ENCODE measurements around the gene IDH2.

IDH2 gene

DNA sequence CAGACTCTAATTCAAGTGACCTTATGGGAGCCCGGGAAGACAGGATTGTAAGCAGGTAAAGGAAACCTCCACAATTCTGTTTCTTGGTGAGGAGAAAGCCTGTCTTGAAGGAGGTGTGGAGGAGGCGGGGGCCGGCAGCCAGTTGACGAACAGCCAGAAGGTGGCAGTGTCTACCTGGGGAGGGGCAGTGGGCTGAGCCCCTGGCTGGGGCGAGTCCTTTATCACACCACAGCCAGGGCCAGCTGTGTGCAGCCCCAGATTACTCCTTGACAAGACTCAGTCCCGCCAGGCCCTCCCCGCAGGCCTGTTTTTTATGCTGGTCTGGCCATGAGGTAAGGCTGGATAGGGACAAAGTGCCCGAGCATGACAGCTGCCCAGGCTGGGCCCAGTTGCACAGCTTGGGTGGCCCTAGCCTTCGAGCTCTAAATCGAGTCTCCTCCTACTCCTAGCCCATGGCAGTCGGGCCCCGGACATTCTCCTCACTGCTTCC is 40.9 kb upstream of the IDH2 start (continued):
- TF ChIP-seq, protein P1, sequence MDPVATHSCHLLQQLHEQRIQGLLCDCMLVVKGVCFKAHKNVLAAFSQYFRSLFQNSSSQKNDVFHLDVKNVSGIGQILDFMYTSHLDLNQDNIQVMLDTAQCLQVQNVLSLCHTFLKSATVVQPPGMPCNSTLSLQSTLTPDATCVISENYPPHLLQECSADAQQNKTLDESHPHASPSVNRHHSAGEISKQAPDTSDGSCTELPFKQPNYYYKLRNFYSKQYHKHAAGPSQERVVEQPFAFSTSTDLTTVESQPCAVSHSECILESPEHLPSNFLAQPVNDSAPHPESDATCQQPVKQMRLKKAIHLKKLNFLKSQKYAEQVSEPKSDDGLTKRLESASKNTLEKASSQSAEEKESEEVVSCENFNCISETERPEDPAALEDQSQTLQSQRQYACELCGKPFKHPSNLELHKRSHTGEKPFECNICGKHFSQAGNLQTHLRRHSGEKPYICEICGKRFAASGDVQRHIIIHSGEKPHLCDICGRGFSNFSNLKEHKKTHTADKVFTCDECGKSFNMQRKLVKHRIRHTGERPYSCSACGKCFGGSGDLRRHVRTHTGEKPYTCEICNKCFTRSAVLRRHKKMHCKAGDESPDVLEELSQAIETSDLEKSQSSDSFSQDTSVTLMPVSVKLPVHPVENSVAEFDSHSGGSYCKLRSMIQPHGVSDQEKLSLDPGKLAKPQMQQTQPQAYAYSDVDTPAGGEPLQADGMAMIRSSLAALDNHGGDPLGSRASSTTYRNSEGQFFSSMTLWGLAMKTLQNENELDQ (tag by site-specific recombination; IDR thresholded peaks at IDR 0.05; ENCODE audit: low read depth), result no peak
- TF ChIP-seq ZNF341 (tag by site-specific recombination; IDR thresholded peaks at IDR 0.05; ENCODE audit: low read depth) (no peak; the same call in 1 of the 2 replicates), ZBTB20 (tag by site-specific recombination; IDR thresholded peaks at IDR 0.05) (peak; percentile 60), YY2 (tag by site-specific recombination; IDR thresholded peaks at IDR 0.05) (no peak), ZXDB (tag by site-specific recombination; IDR thresholded peaks at IDR 0.05) (peak; percentile 36; the same call in 1 of the 2 replicates), ZNF555 (tag by site-specific recombination; conservative IDR thresholded peaks at IDR 0.05) (no peak), ZNF175 (tag by site-specific recombination; IDR thresholded peaks at IDR 0.05) (no peak), ZNF324 (tag by site-specific recombination; IDR thresholded peaks at IDR 0.05) (no peak), ZEB2 (tag by site-specific recombination; IDR thresholded peaks at IDR 0.05) (no peak), ZNF394 (tag by site-specific recombination; IDR thresholded peaks at IDR 0.05; ENCODE audit: borderline replicate concordance) (no peak), ZNF335 (tag by site-specific recombination; conservative IDR thresholded peaks at IDR 0.05) (no peak; the same call in 1 of the 2 replicates), ZNF239 (tag by site-specific recombination; IDR thresholded peaks at IDR 0.05) (no peak), ZFP3 (tag by site-specific recombination; IDR thresholded peaks at IDR 0.05; ENCODE audit: low read depth) (no peak), SP7 (tag by site-specific recombination; IDR thresholded peaks at IDR 0.05) (peak; percentile 58), ZNF214 (tag by site-specific recombination; IDR thresholded peaks at IDR 0.05; ENCODE audit: borderline replicate concordance) (no peak), ZNF664 (tag by site-specific recombination; IDR thresholded peaks at IDR 0.05) (no peak), ZNF112 (tag by site-specific recombination; IDR thresholded peaks at IDR 0.05) (no peak), ZNF654 (tag by site-specific recombination; IDR thresholded peaks at IDR 0.05; ENCODE audit: low read depth) (peak; percentile 94), ZNF48 (tag by site-specific recombination; IDR thresholded peaks at IDR 0.05) (no peak), ZNF366 (tag by site-specific recombination; conservative IDR thresholded peaks at IDR 0.05) (peak; percentile 60), ZNF10 (tag by site-specific recombination; IDR thresholded peaks at IDR 0.05) (no peak), ZNF140 (tag by site-specific recombination; IDR thresholded peaks at IDR 0.05) (no peak), SETDB1 (IDR thresholded peaks at IDR 0.05; ENCODE audit: insufficient read length, low read length) (no peak), ZNF391 (tag by site-specific recombination; IDR thresholded peaks at IDR 0.05; ENCODE audit: borderline replicate concordance, low read depth) (no peak), GLI4 (tag by site-specific recombination; IDR thresholded peaks at IDR 0.05) (no peak)
- TF ChIP-seq, protein P2, sequence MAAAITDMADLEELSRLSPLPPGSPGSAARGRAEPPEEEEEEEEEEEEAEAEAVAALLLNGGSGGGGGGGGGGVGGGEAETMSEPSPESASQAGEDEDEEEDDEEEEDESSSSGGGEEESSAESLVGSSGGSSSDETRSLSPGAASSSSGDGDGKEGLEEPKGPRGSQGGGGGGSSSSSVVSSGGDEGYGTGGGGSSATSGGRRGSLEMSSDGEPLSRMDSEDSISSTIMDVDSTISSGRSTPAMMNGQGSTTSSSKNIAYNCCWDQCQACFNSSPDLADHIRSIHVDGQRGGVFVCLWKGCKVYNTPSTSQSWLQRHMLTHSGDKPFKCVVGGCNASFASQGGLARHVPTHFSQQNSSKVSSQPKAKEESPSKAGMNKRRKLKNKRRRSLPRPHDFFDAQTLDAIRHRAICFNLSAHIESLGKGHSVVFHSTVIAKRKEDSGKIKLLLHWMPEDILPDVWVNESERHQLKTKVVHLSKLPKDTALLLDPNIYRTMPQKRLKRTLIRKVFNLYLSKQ (tag by site-specific recombination; IDR thresholded peaks at IDR 0.05; ENCODE audit: borderline replicate concordance), result no peak
- TF ChIP-seq, protein P3, sequence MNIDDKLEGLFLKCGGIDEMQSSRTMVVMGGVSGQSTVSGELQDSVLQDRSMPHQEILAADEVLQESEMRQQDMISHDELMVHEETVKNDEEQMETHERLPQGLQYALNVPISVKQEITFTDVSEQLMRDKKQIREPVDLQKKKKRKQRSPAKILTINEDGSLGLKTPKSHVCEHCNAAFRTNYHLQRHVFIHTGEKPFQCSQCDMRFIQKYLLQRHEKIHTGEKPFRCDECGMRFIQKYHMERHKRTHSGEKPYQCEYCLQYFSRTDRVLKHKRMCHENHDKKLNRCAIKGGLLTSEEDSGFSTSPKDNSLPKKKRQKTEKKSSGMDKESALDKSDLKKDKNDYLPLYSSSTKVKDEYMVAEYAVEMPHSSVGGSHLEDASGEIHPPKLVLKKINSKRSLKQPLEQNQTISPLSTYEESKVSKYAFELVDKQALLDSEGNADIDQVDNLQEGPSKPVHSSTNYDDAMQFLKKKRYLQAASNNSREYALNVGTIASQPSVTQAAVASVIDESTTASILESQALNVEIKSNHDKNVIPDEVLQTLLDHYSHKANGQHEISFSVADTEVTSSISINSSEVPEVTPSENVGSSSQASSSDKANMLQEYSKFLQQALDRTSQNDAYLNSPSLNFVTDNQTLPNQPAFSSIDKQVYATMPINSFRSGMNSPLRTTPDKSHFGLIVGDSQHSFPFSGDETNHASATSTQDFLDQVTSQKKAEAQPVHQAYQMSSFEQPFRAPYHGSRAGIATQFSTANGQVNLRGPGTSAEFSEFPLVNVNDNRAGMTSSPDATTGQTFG (tag by site-specific recombination; IDR thresholded peaks at IDR 0.05; ENCODE audit: borderline replicate concordance), result no peak
- TF ChIP-seq, protein P4, sequence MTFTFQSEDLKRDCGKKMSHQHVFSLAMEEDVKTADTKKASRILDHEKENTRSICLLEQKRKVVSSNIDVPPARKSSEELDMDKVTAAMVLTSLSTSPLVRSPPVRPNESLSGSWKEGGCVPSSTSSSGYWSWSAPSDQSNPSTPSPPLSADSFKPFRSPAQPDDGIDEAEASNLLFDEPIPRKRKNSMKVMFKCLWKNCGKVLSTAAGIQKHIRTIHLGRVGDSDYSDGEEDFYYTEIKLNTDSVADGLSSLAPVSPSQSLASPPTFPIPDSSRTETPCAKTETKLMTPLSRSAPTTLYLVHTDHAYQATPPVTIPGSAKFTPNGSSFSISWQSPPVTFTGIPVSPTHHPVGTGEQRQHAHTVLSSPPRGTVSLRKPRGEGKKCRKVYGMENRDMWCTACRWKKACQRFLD (tag by site-specific recombination; IDR thresholded peaks at IDR 0.05), result no peak
- TF ChIP-seq, protein P5, sequence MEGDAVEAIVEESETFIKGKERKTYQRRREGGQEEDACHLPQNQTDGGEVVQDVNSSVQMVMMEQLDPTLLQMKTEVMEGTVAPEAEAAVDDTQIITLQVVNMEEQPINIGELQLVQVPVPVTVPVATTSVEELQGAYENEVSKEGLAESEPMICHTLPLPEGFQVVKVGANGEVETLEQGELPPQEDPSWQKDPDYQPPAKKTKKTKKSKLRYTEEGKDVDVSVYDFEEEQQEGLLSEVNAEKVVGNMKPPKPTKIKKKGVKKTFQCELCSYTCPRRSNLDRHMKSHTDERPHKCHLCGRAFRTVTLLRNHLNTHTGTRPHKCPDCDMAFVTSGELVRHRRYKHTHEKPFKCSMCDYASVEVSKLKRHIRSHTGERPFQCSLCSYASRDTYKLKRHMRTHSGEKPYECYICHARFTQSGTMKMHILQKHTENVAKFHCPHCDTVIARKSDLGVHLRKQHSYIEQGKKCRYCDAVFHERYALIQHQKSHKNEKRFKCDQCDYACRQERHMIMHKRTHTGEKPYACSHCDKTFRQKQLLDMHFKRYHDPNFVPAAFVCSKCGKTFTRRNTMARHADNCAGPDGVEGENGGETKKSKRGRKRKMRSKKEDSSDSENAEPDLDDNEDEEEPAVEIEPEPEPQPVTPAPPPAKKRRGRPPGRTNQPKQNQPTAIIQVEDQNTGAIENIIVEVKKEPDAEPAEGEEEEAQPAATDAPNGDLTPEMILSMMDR (tag by site-specific recombination; IDR thresholded peaks at IDR 0.05), result peak; percentile 94
